Ovary (tissue), 3 donors: ENCODE measurements around the gene NOTCH4.

Experiments used
- EP300 ChIP-seq: sonication (generic); formaldehyde crosslinking; IDR thresholded peaks from one replicate; pipeline ENCODE4 v1.6.1; 2017; ENCODE audit warnings: antibody characterized with exemption
- TF ChIP-seq, protein P1 (sequence below), 3 donors: fragments of 450-650 bp in 2 of 3; fragments of 200-600 bp in 1 of 3; IDR thresholded peaks; one replicate each; pipeline versions ENCODE4 v1.5.1 to v1.8.0; 2016 to 2022; ENCODE audit warnings: antibody characterized with exemption in 3 of 3, mild to moderate bottlenecking in 1 of 3
- donor health status: DM: no; HTN: no; CAD: no.

DNA sequence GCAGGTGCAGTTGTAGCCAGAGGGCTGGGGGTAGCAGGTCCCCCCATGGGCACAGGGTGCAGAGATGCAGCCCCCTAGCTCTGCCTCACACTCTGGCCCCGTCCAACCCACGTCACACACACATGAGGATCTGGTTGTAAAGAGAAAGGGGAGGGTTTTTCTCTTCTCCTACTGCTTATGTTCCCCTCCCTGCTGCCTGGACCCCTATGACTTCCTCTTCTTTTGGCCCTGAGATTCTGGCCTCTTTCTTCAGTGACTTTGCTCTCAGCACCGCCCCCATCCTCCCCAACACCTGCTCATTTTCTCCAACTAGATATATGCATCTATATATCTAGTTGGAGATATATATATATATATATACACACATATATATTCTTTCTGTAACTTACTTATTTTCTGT lies 9.7 kb downstream of the NOTCH4 start:
- no peak for TF ChIP-seq EP300
- TF ChIP-seq, protein P1, sequence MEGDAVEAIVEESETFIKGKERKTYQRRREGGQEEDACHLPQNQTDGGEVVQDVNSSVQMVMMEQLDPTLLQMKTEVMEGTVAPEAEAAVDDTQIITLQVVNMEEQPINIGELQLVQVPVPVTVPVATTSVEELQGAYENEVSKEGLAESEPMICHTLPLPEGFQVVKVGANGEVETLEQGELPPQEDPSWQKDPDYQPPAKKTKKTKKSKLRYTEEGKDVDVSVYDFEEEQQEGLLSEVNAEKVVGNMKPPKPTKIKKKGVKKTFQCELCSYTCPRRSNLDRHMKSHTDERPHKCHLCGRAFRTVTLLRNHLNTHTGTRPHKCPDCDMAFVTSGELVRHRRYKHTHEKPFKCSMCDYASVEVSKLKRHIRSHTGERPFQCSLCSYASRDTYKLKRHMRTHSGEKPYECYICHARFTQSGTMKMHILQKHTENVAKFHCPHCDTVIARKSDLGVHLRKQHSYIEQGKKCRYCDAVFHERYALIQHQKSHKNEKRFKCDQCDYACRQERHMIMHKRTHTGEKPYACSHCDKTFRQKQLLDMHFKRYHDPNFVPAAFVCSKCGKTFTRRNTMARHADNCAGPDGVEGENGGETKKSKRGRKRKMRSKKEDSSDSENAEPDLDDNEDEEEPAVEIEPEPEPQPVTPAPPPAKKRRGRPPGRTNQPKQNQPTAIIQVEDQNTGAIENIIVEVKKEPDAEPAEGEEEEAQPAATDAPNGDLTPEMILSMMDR (IDR thresholded peaks at IDR 0.05): no peak
